HL-60 (cell line): ENCODE measurements around the gene RUNX1.

ENCODE experiments used
- DNase-seq, 2 experiments: peaks; one replicate each; pipeline ENCODE4 v3.0.0-alpha.2; 2010 to 2020; ENCODE audit warnings: low read depth in 1 of 2, low spot score in 1 of 2
- H3K27ac ChIP-seq: fragments of 250-450 bp; sonication (Bioruptor Pico); replicated peaks from 2 replicates; pipeline ENCODE4 v1.5.1; 2020; ENCODE audit warnings: mild to moderate bottlenecking, moderate library complexity
- H3K27me3 ChIP-seq: fragments of 250-450 bp; sonication (Bioruptor Pico); 2 replicates; pipeline ENCODE4 v1.5.1; 2021; ENCODE audit warnings: mild to moderate bottlenecking, moderate library complexity; ENCODE audit not compliant: insufficient read depth, poor library complexity, severe bottlenecking
- H3K4me3 ChIP-seq: replicated peaks from 2 replicates; pipeline ENCODE4 v1.5.1; 2011; ENCODE audit warnings: mild to moderate bottlenecking, control low read depth, low read length; ENCODE audit not compliant: insufficient read depth
- GABPA ChIP-seq: IDR thresholded peaks from 2 replicates; pipeline ENCODE4 v1.6.1; 2012; ENCODE audit warnings: low read depth
- POLR2AphosphoS5 ChIP-seq: IDR thresholded peaks from 2 replicates; pipeline ENCODE4 v1.6.1; 2012; ENCODE audit warnings: low read depth
- SPI1 ChIP-seq: IDR thresholded peaks from 2 replicates; pipeline ENCODE4 v1.6.1; 2012; ENCODE audit warnings: low read depth, mild to moderate bottlenecking, borderline replicate concordance
- long read RNA-seq: library from polyadenylated mRNA; unstranded; transcript quantifications from one replicate; pipeline ENCODE4 v2.0.0, GENCODE V29; 2020
- TF ChIP-seq, protein P1 (sequence below): IDR thresholded peaks from one replicate; pipeline ENCODE4 v1.5.1; 2011; ENCODE audit warnings: low read length, control low read depth, inconsistent platforms; ENCODE audit not compliant: insufficient read depth
- TF ChIP-seq, protein P2 (sequence below): IDR thresholded peaks from 2 replicates; pipeline ENCODE4 v1.6.1; 2012; ENCODE audit warnings: low read depth; ENCODE audit not compliant: insufficient replicate concordance

The RUNX1 gene
- long read RNA-seq, partial matches to known transcripts: 5 of 38 reads
- long read RNA-seq, other reads (novel, unspliced or antisense): 32 of 38 reads

DNA sequence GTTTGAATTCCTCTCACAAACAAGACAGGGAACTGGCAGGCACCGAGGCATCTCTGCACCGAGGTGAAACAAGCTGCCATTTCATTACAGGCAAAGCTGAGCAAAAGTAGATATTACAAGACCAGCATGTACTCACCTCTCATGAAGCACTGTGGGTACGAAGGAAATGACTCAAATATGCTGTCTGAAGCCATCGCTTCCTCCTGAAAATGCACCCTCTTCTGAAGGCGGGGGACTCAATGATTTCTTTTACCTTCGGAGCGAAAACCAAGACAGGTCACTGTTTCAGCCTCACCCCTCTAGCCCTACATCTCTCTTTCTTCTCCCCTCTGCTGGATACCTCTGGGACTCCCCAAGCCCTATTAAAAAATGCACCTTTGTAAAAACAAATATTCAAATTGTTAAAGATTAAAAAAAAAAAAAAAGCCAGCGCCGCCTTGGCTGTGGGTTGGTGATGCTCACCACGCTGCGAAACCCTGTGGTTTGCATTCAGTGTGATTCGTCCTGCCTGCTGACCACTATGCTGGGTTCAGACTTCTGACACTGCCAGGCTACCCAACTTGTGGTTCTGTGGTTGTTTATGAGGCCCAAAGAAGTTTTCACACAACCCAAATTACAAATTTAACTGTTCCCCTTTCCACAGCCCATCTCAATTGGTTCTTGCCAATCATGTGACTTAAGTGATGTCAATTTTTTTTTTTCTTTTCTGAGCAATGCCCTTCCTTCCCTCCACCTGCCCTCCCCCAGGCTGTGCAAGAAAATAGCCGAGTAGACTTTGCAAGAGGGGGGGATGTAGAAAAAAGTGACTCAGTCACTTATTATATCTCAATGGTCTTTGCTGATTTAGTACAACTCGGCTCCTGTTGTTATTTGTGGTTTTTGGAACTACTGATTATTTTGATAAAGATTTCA, at the start of gene RUNX1:
Gene RUNX1 (minus strand): TSS at position 597 of the 912 bp plus-strand sequence.
- no peaks in the 10 kb centered on the region for H3K27me3 ChIP-seq
- DNase-seq: peak; percentile 96 to 97
- TF ChIP-seq POLR2AphosphoS5 (peak; percentile 92), GABPA (0 out of 2 replicates have a peak, but pooled peaks have one; percentile 12), SPI1 (peak; percentile 82)
- TF ChIP-seq, protein P1, sequence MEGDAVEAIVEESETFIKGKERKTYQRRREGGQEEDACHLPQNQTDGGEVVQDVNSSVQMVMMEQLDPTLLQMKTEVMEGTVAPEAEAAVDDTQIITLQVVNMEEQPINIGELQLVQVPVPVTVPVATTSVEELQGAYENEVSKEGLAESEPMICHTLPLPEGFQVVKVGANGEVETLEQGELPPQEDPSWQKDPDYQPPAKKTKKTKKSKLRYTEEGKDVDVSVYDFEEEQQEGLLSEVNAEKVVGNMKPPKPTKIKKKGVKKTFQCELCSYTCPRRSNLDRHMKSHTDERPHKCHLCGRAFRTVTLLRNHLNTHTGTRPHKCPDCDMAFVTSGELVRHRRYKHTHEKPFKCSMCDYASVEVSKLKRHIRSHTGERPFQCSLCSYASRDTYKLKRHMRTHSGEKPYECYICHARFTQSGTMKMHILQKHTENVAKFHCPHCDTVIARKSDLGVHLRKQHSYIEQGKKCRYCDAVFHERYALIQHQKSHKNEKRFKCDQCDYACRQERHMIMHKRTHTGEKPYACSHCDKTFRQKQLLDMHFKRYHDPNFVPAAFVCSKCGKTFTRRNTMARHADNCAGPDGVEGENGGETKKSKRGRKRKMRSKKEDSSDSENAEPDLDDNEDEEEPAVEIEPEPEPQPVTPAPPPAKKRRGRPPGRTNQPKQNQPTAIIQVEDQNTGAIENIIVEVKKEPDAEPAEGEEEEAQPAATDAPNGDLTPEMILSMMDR: no peak
- TF ChIP-seq, protein P2, sequence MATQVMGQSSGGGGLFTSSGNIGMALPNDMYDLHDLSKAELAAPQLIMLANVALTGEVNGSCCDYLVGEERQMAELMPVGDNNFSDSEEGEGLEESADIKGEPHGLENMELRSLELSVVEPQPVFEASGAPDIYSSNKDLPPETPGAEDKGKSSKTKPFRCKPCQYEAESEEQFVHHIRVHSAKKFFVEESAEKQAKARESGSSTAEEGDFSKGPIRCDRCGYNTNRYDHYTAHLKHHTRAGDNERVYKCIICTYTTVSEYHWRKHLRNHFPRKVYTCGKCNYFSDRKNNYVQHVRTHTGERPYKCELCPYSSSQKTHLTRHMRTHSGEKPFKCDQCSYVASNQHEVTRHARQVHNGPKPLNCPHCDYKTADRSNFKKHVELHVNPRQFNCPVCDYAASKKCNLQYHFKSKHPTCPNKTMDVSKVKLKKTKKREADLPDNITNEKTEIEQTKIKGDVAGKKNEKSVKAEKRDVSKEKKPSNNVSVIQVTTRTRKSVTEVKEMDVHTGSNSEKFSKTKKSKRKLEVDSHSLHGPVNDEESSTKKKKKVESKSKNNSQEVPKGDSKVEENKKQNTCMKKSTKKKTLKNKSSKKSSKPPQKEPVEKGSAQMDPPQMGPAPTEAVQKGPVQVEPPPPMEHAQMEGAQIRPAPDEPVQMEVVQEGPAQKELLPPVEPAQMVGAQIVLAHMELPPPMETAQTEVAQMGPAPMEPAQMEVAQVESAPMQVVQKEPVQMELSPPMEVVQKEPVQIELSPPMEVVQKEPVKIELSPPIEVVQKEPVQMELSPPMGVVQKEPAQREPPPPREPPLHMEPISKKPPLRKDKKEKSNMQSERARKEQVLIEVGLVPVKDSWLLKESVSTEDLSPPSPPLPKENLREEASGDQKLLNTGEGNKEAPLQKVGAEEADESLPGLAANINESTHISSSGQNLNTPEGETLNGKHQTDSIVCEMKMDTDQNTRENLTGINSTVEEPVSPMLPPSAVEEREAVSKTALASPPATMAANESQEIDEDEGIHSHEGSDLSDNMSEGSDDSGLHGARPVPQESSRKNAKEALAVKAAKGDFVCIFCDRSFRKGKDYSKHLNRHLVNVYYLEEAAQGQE: no peak

DNA sequence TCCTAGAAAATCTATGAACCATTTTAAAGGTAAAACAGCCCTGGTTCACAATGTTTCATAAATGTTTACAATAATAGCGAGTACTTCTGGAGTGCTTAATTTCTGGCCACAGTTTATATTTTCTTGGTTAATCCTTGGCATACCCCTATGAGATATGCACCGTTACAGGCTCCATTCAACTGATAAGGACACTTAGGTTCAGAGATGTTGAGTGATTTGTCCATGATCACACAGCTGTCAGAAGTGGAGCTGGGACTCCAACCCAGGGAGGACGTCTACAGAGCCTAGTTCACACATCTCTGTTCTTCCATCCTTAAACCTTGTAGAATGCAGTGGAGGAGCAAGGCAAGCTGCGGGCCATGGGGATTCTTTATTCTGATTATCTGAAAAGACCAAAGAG, 48.4 kb upstream of the RUNX1 start:
- Histone ChIP-seq H3K27me3 (no peaks in the 10 kb centered on the region), H3K4me3 (no peak overlapping the region), H3K27ac (no peak overlapping the region)
- DNase-seq: no peak
- TF ChIP-seq GABPA (no peak), SPI1 (no peak), POLR2AphosphoS5 (no peak)
- TF ChIP-seq, protein P1: no peak
- TF ChIP-seq, protein P2: no peak

More for the DNA sequence above, at the start of gene RUNX1:
- peak within 1 kb of the TSS; percentile 72 for H3K4me3 ChIP-seq
- H3K27ac ChIP-seq: peak within 1 kb of the TSS; percentile 90

- Histone ChIP-seq H3K27ac (no peak overlapping the region), H3K4me3 (no peak overlapping the region)
- TF ChIP-seq, protein P1: no peak
- TF ChIP-seq GABPA (no peak), SPI1 (no peak), POLR2AphosphoS5 (no peak)
- TF ChIP-seq, protein P2: no peak
These were observed 47.9 kb upstream of the RUNX1 start for GRCh38 chr21:35096959-35097358.

More at GRCh38 chr21:35096959-35097358, 47.9 kb upstream of the RUNX1 start:
- DNase-seq: no peak
- no peaks in the 10 kb centered on the region for H3K27me3 ChIP-seq
